Mucosa of descending colon (tissue), 3 donors: ENCODE results near the gene ITSN1. TPM values are rescaled to one million over a fixed set of nuclear protein-coding genes. Genes with fewer than 3 reads are reported as not detected.

Source experiments
- ATAC-seq: fragments of 200-7000 bp; cut with Tn5 transposase; one replicate; pipeline ENCODE4 v1.9.1; 2020; ENCODE audit warnings: mild to moderate bottlenecking, moderate library complexity
- DNase-seq, 3 donors: peaks; one replicate each; pipeline ENCODE4 v3.0.0-alpha.2; 2020
- H3K36me3 ChIP-seq: fragments of 200-600 bp; one replicate; pipeline ENCODE4 v1.8.0; 2021; ENCODE audit warnings: low read depth, mild to moderate bottlenecking
- H3K4me1 ChIP-seq: fragments of 200-600 bp; one replicate; pipeline ENCODE4 v1.8.0; 2021; ENCODE audit warnings: low read depth, mild to moderate bottlenecking
- H3K4me3 ChIP-seq: fragments of 200-600 bp; one replicate; pipeline ENCODE4 v1.8.0; 2021; ENCODE audit warnings: mild to moderate bottlenecking
- H3K9me3 ChIP-seq: fragments of 200-600 bp; one replicate; pipeline ENCODE4 v1.8.0; 2021; ENCODE audit warnings: mild to moderate bottlenecking
- intact Hi-C, 2 donors: fragments of 100-400 bp; cut with DNase I in 1 of 2; cut with micrococcal nuclease in 1 of 2; formaldehyde crosslinking; loops; one replicate each; pipeline versions ENCODE4 v1.11.0 to v1.11.1; 2022; cut with DNase I, micrococcal nuclease
- total RNA-seq, 3 donors: library from RNA; stranded (reverse); fragmentation: NEBNext Ultra II Directional in 2 of 3; extraction: Animal tissue kit (Norgen Biotek cat#: 25700) in 2 of 3; gene quantifications; one replicate each; pipeline versions ENCODE4 v1.2.1 to v1.2.4, GENCODE V29; 2021 to 2023
- TF ChIP-seq, protein P1 (sequence below): fragments of 200-600 bp; IDR thresholded peaks from one replicate; pipeline ENCODE4 v1.8.0; 2022; ENCODE audit warnings: antibody characterized with exemption, mild to moderate bottlenecking
- donor health status: DM: no; HTN: no; CAD: no; lungs with moderate emphysema.
- donor health status: DM: no; HTN: no; CAD: no.
- donor health status: DM: no; HTN: yes; CAD: no.

Gene ITSN1
- total RNA-seq, 3 donors from 2014 or later: 35.6 to 54.8 (median 45.3) TPM

DNA sequence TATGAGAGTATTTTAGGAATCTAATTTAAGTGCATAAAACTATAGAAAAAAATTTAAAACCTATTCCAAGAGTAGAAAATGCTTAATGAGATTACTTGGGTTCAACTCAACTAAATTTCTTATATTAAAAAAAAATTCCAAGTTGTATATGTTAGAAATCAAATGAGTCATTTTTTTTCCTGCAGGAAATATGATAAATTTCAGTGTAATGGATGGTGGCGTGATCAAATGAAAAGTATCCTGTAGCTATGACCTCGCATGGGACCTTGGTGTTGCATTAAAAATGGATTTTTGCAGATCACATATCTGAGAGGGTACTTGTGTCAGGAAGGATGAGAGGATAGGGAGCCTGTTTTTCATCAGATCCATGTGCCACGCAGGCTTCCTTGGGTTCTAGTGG, 255.4 kb downstream of the ITSN1 start:
- intact Hi-C loops: loop anchor here in 1 of 2 donors (10.0 kb wide), 1 partner anchor 253 kb away; the partner anchor contains the start of genes CRYZL1 and ITSN1
- DNase-seq: no peak
- TF ChIP-seq, protein P1, sequence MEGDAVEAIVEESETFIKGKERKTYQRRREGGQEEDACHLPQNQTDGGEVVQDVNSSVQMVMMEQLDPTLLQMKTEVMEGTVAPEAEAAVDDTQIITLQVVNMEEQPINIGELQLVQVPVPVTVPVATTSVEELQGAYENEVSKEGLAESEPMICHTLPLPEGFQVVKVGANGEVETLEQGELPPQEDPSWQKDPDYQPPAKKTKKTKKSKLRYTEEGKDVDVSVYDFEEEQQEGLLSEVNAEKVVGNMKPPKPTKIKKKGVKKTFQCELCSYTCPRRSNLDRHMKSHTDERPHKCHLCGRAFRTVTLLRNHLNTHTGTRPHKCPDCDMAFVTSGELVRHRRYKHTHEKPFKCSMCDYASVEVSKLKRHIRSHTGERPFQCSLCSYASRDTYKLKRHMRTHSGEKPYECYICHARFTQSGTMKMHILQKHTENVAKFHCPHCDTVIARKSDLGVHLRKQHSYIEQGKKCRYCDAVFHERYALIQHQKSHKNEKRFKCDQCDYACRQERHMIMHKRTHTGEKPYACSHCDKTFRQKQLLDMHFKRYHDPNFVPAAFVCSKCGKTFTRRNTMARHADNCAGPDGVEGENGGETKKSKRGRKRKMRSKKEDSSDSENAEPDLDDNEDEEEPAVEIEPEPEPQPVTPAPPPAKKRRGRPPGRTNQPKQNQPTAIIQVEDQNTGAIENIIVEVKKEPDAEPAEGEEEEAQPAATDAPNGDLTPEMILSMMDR: no peak
- ATAC-seq: no peak
- Histone ChIP-seq H3K36me3 (no peaks in the 10 kb centered on the region), H3K4me1 (peaks cover 6% of the 10 kb centered on the region), H3K4me3 (no peak overlapping the region), H3K9me3 (no peaks in the 10 kb centered on the region)

- intact Hi-C loops: loop anchor here in 1 of 2 donors (10.0 kb wide), 1 partner anchor 254 kb away; the partner anchor contains the start of genes CRYZL1 and ITSN1
- H3K36me3 ChIP-seq: no peaks in the 10 kb centered on the region
Observed at GRCh38 chr21:33898586-33898985, 256.3 kb downstream of the ITSN1 start.

GRCh38 chr21:33899199-33899598, 256.9 kb downstream of the ITSN1 start:
- H3K4me1 ChIP-seq: peaks cover 6% of the 10 kb centered on the region
- H3K36me3 ChIP-seq: no peaks in the 10 kb centered on the region
- intact Hi-C loops: loop anchor here in 1 of 2 donors (10.0 kb wide), 1 partner anchor 254 kb away; the partner anchor contains the start of genes CRYZL1 and ITSN1
- H3K4me3 ChIP-seq: no peak overlapping the region
- no peak for ATAC-seq
- DNase-seq: no peak
- no peaks in the 10 kb centered on the region for H3K9me3 ChIP-seq
- TF ChIP-seq, protein P1: no peak

More at GRCh38 chr21:33898586-33898985, 256.3 kb downstream of the ITSN1 start:
- DNase-seq: no peak
- ATAC-seq: no peak
- Histone ChIP-seq H3K4me3 (no peak overlapping the region), H3K4me1 (peaks cover 6% of the 10 kb centered on the region), H3K9me3 (no peaks in the 10 kb centered on the region)
- TF ChIP-seq, protein P1: no peak

- no peak overlapping the region for H3K4me3 ChIP-seq
- peaks cover under 1% of the 10 kb centered on the region for H3K36me3 ChIP-seq
- DNase-seq (peak in 1 of 3 donors; percentile 35), ATAC-seq (peak; percentile 70)
- no peaks in the 10 kb centered on the region for H3K4me1 ChIP-seq
- H3K9me3 ChIP-seq: no peaks in the 10 kb centered on the region
- TF ChIP-seq, protein P1: peak; percentile 11
- intact Hi-C loops: no loop called here
Observed at GRCh38 chr21:33901412-33902288, 259.3 kb downstream of the ITSN1 start.

GRCh38 chr21:33902349-33902748, 260.0 kb downstream of the ITSN1 start:
- Histone ChIP-seq H3K9me3 (no peaks in the 10 kb centered on the region), H3K4me1 (no peaks in the 10 kb centered on the region), H3K36me3 (peaks cover 7% of the 10 kb centered on the region), H3K4me3 (no peak overlapping the region)
- ATAC-seq (peak; percentile 32), DNase-seq (no peak)
- intact Hi-C loops: no loop called here
- TF ChIP-seq, protein P1: no peak
